ENCODE measurements around the gene GSTA2.

DNA sequence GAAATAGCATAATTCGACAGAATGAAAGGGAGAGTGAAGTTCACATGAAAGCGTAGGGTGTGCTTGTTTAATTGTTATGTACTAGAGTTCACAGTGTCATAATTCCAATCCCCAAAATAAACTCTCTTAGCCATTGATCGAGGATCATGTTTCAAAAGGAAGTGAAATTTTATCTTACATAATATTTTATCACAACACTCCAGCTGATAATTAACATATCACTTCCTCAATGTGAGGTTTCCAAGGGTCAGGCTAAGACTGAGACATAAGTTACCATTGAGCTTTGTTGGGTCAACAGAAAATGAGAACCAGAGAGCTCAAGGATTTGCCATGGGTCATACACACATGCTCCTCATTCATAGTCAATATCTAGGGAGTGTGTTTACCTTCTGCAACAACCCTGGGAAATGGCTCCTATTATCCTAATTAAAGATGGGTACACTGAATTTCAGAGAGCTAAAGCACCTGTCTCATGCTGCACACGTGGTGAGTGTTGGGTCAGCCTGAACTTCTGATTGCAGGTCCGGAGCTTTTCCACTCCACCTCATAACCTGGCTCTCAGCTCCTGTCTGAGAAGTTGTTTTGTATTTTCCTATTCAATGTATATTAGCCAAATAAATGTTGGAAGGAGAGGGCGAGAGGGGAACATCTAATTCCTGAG is 3.0 kb downstream of the GSTA2 start:
- TF ChIP-seq, protein P1, sequence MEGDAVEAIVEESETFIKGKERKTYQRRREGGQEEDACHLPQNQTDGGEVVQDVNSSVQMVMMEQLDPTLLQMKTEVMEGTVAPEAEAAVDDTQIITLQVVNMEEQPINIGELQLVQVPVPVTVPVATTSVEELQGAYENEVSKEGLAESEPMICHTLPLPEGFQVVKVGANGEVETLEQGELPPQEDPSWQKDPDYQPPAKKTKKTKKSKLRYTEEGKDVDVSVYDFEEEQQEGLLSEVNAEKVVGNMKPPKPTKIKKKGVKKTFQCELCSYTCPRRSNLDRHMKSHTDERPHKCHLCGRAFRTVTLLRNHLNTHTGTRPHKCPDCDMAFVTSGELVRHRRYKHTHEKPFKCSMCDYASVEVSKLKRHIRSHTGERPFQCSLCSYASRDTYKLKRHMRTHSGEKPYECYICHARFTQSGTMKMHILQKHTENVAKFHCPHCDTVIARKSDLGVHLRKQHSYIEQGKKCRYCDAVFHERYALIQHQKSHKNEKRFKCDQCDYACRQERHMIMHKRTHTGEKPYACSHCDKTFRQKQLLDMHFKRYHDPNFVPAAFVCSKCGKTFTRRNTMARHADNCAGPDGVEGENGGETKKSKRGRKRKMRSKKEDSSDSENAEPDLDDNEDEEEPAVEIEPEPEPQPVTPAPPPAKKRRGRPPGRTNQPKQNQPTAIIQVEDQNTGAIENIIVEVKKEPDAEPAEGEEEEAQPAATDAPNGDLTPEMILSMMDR (conservative IDR thresholded peaks at IDR 0.05; ENCODE audit: low read length), result no peak
- no peak for TF ChIP-seq EZH2phosphoT487 (IDR thresholded peaks at IDR 0.05; ENCODE audit: borderline replicate concordance, low read depth, low read length)

Data from OCI-LY7 (cell line).